Stimulated activated CD8-positive, alpha-beta memory T cell treated with anti-CD3 and anti-CD28 coated beads, Interleukin-4, amount 100 ng/mL, for 48 hours (primary cell): ENCODE measurements around the gene TAF11.
"Not testable (repeated sequence)": the region's sequence is repeated elsewhere in the genome, so short reads cannot be mapped to it uniquely, and the experiment has no call there.

ENCODE experiments used
- DNase-seq: peaks from one replicate; pipeline ENCODE4 v3.0.0-alpha.2; 2020

TAF11 gene

DNA sequence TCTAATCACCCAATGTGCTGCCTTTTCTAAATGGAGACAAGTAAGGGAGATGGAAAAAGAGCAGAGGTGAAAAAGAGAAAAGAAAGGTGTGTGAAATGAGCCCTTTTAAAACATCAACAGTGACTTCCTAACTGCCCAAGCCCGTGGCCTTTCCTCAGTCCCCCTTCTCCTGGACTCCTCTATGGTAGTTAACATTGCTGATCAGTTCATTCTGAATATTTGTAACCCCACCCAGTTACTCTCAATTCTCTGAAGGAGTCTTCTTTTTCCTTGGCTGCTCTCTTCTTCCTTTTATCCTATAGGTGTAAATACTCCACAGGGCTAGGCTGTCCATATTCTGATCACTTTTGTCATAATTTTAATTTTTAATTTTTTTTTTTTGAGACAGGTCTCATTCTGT lies 27.1 kb downstream of the TAF11 start:
- no peak for DNase-seq

DNA sequence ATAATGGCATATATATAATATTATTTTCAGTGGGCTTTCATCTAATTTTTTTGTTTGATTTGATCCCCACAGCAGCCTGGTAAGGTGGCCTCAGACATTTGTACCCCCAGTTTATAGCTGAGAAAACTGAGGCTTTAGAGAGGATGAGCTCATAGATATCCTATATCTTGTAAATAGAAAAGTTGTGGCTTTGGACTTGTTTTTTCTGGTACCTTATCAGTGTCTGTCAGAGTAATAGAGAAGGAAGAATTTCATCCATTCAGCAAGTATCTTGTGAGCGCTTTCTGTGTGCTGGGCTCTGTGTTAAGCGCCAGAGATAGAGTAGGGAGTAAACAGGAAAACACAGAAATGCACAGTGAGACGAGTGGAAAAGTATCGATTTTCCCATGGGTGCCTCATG lies 27.9 kb downstream of the TAF11 start:
- no peak for DNase-seq

DNA sequence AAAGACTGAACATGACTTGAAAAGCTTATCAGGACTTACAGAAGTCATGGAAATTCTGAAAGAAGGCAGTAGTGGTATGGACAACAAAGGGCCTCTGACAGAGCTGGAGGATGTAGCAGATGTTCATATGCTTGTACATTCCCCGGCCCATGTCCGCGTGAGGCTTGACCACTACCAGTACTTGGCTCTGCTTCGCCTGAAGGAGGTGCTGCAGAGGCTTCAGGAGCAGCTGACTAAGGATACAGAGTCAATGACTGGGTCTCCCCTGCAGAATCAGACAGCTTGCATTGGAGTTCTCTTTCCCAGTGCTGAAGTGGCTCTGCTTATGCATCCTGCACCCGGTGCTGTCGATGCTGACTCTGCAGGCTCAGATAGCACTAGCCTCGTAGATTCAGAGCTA lies 29.2 kb downstream of the TAF11 start:
- no peak for DNase-seq

DNA sequence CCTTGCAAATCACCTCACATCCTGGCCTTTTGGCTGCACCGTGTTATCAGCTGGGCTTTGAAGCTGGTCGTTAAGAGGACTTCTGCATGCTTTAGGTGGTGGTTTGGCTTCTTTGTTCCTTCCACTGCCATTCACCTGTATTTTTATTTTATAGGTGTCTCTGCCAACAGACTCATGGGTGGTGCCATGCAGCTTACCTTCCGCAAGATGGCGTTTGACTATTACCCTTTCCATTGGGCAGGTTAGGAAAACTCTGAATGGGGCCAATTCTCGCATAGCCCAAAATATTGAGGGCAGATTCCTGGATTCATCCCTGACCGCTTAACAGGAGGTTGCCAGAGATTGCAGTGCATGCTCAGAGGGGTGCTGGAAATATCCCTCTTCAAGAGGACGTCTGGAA lies 32.4 kb downstream of the TAF11 start:
- no peak for DNase-seq

DNA sequence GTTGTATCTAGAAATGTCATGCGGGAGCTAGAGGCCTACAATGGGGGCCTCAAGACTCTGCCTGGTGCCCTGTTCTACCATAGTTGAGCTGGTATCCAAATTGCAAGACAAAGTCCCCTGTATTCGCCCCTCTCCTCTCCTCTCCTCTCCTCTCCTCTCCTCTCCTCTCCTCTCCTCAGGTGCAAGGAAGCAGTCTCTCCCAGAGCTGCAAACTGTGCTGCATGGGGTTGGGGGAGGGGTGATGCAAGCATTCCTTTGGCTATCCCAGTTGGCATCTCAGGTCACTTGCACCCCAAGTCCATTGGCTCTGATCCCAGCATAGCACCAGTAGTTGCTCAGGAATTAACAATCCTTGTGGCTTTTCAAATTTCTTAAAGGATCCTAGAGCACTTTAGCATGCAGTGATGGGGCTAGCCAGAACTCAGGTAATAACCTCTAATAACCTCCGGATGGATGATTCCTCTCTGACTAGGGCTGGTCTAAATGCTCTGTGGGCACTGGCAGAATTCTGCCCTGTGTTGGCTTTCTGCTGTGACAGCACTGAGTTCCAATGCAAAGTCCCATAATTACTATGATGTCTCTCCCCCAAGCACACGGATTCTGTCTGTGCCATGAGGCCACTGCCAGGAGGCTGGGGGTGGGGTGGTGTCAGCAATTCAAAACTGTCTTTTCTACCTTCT lies 35.3 kb downstream of the TAF11 start:
- no peak for DNase-seq

DNA sequence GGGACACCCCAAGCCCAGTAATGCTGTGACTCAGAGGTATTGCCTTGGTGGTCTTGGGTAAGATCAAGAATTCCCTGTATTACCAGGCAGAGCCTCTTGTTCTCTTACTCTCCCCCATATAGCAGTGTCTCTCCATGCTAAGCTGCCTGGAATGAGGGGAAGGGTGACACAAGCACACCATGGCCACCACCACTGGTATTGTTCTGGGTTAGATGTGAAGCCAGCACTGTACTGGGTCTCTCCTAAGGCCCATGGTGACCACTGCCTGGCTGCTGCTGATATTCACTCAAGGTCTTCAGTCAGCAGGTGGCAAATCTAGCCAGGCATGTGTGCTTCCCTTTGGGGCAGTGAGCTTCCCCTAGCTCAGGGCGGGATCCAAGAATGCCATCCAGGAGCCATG lies 36.5 kb downstream of the TAF11 start:
- no peak for DNase-seq

DNA sequence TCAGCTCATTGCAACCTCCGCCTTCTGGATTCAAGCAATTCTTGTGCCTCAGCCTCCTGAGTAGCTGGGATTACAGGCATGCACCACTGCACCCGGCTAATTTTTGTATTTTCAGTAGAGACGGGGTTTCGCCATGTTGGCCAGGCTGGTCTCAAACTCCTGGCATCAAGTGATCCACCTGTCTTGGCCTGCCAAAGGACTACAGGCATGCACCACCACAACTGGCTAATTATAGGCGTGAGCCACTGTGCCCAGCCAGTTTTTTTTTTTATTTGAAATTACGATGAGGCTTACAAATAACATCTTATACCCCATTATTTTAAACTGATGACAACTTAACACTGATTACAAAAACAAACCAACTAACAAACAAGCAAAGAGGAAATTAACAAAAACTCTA lies 38.8 kb downstream of the TAF11 start:
- not testable (repeated sequence) for DNase-seq

DNA sequence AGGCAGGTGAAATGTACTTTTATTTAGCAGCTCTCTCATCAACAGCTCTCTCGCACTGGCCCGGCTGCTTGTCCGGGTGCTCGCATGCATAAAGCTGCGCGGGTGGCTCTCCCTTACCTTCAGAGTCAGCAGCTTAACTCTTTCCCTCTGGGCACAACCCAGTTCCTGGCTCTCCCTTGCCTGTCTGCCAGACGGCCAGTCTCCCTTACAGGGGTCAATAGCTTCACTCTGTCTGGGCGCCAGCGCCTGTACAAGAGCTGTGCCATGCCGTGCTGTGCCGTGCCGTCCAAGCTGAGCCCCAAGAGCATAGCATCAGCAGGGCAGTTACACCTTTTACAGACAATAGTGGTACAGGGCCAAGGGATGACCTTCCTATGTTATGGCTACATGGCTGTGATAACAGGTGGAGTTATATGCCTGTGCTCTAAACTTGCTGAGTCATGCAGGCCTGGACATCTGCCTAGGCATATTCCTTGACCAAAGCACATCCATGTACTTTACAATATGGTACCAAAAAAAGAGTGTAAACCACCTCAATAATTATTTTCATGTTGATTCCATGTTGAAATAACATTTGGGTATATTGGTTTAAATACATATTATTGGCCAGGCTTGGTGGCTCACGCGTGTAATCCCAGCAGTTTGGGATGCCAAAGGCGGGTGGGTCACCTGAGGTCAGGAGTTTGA lies 48.0 kb downstream of the TAF11 start:
- DNase-seq = no peak

DNA sequence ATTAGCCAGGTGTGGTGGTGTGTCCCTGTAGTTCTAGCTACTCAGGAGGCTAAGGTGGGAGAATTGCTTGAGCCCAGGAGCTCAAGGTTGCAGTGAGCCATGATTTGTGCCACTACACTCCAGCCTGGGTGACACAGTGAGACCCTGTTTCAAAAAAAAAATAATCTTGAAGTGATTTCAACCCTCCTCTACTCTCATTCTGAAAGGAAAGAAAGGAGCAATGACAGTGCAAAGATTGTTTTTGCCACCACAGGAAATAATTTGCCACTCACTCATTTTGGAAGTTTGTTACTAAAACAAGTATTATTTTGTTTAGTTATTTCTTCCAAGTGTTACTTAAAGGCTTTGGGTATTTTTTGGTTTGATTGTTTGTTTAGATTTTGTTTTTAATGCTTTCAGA lies 50.3 kb downstream of the TAF11 start:
- DNase-seq = no peak

DNA sequence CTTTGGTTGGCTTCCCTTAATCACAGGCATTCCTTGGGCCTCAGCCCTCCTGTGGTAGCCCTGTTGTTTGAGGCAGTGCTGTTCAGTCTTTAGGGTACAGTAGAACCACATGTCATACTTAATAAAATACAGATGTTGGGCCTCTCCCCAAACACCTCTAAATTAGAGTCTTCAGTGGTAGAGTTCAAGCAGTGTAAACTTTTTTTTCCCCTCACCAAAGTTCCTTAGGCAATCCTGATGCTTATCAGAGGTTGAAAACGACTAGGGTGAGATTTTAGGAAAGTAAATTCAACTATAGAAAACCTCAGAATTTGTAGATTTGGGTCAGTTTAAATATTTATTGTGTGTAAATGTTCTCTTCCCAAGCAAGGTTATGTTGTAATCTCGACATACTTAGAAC lies 51.4 kb downstream of the TAF11 start:
- DNase-seq = no peak

DNA sequence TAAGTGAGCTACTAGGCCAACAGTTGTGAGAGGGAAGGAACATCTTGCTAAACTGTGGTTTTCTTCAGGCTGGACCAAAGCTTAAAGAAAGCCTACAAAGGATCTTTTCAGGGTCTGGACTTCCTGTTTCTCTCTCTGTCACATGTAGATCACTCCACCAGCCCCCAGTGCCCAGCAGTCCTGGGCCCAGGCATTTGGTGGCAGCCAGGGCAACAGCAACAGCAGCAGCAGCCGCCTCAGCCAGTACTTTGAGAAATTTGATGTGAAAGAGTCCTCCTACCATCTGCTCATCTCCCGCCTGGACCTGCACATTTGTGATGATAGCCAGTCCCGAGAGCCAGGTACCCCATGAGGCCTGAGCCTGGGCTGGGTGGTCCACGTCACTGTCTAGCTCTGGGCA lies 51.8 kb downstream of the TAF11 start:
- no peak for DNase-seq

DNA sequence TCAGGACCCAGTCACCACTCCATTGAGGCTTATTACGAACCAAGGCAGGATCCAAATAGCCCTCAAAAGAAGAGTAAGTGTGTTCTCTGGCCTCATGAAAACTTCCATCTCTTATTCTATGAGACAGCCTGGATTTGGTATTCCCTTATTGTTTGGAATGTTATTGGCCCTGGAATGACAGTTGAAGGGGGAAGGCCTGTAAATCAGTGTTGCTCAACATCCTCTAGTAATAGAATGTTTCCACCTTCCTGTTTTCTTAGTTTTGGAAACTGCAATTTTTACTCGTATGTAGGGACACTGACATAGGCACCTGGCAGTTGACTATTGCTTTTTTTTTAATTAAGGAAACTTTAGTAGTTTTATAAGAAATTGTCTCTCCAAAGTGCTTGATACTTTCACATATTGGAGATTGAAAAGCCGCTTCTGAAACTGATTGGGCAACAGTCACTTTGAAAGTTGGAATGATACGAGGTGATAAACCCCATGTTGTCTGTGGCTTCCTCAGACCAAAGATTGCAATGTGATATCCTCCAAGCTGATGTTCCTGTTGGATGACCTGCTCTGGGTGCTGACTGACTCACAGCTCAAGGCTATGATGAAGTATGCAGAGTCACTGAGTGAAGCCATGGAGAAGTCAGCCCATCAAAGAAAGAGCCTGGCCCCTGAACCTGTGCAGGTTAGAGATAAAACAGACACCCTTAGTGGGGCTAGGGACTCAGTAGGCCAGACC lies 52.9 kb downstream of the TAF11 start:
- no peak for DNase-seq

DNA sequence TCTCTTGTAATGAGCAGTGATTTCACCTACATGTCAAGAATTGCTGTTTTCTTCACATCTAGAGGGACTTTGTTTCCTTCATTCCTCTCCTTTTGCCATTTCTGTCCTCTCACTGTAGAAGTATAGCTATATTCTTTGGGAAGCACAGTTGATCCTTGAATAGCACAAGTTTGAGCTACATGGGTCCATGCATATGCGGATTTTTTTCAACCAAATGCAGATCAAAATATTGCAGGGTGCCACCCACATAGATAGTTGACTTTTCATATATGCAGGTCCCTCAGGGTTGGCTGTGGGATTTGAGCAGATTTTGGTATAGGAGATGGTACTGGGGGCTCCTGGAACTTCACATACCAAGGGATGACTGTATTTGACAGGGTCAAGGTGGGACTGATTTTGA lies 54.9 kb downstream of the TAF11 start:
- DNase-seq = no peak

DNA sequence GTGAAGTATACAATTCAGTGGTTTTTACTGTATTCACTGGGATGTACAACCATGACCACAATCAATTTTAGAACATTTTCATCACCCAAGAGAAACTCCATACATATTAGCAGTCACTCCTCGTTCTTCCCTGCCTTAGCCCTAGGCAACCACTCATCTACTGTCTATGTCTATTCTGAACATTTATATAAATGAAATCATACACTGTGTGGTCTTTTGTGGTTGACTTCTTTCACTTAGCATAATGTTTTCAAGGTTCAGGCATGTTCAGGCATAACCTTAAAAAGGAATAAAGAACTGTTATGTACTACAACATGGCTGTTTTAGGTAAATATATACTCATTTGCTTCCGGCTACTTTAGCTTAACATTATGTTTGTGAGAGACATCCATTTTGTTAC lies 58.7 kb downstream of the TAF11 start:
- no peak for DNase-seq
